B cell (primary cell): ENCODE measurements around the gene EXOC7. TPM values are rescaled to one million over a fixed set of nuclear protein-coding genes. Genes with fewer than 3 reads are reported as not detected.

ENCODE experiments used
- ATAC-seq: fragments of 200-7000 bp; cut with Tn5 transposase; one replicate; pipeline ENCODE4 v1.10.0; 2021; ENCODE audit warnings: low read depth, mild to moderate bottlenecking, moderate number of reproducible peaks, moderate library complexity
- CTCF ChIA-PET: fragments of 350-600 bp; sonication (Branson Sonifier 250); formaldehyde crosslinking; loops from one replicate; lab custom pipeline; 2021; ENCODE audit warnings: antibody characterized with exemption, inconsistent platforms; lab: Charles Lee
- POLR2A ChIA-PET: fragments of 350-600 bp; sonication (Branson Sonifier 250); formaldehyde crosslinking; loops from one replicate; lab custom pipeline; 2021; ENCODE audit warnings: antibody characterized with exemption; lab: Charles Lee
- DNase-seq: peaks from one replicate; pipeline ENCODE4 v3.0.0; 2013
- H2AFZ ChIP-seq: 2 replicates; pipeline ENCODE4 v1.6.1; 2012; ENCODE audit warnings: mild to moderate bottlenecking, low read depth, low read length; ENCODE audit not compliant: insufficient read depth, poor library complexity, severe bottlenecking
- H3K27ac ChIP-seq, 2 donors: 1 replicate in 1 of 2; 2 replicates in 1 of 2; pipeline ENCODE4 v1.5.1; 2012 to 2013; ENCODE audit warnings: low read length in 2 of 2, mild to moderate bottlenecking in 2 of 2, moderate library complexity in 1 of 2
- H3K27me3 ChIP-seq, 4 experiments: fragments of 200-600 bp in 1 of 4; sonication (generic) in 1 of 4; replicated peaks in 1 of 4; 1 replicate in 2 of 4; 2 replicates in 2 of 4; pipeline versions ENCODE4 v1.6.1 to v1.7.0; 2013 to 2016; ENCODE audit warnings: low read length in 3 of 4, mild to moderate bottlenecking in 2 of 4, mixed read lengths in 1 of 4, moderate library complexity in 1 of 4; ENCODE audit not compliant: insufficient read depth in 4 of 4, control insufficient read depth in 3 of 4; ENCODE audit errors: control extremely low read depth in 1 of 4
- H3K36me3 ChIP-seq, 2 experiments: replicated peaks in 1 of 2; 1 replicate in 1 of 2; 2 replicates in 1 of 2; pipeline versions ENCODE4 v1.6.1 to v1.7.1; 2013; ENCODE audit warnings: low read length in 1 of 2; ENCODE audit not compliant: insufficient read depth in 2 of 2, control insufficient read depth in 1 of 2; ENCODE audit errors: control extremely low read depth in 1 of 2, extremely low read depth in 1 of 2
- H3K4me1 ChIP-seq, 2 donors: fragments of 200-600 bp in 1 of 2; sonication (generic) in 1 of 2; 1 replicate in 1 of 2; 2 replicates in 1 of 2; pipeline versions ENCODE4 v1.5.1 to v1.6.1; 2013 to 2017; ENCODE audit warnings: low read length in 2 of 2; ENCODE audit not compliant: control insufficient read depth in 2 of 2, insufficient read depth in 2 of 2
- H3K4me2 ChIP-seq: replicated peaks from 2 replicates; pipeline ENCODE3; 2012; ENCODE audit warnings: mild to moderate bottlenecking, low read depth, low read length; ENCODE audit not compliant: poor library complexity, severe bottlenecking
- H3K4me3 ChIP-seq, 5 experiments: fragments of 200-600 bp in 1 of 5; sonication (generic) in 1 of 5; 1 replicate in 3 of 5; 2 replicates in 2 of 5; pipeline versions ENCODE4 v1.5.1 to v1.7.0; 2011 to 2016; ENCODE audit warnings: low read length in 4 of 5, mild to moderate bottlenecking in 4 of 5, low read depth in 2 of 5, control low read depth in 1 of 5, moderate library complexity in 1 of 5; ENCODE audit not compliant: insufficient read depth in 1 of 5; ENCODE audit errors: control extremely low read depth in 1 of 5, extremely low read depth in 1 of 5
- H3K79me2 ChIP-seq: fragments of 200-600 bp; sonication (generic); one replicate; pipeline ENCODE4 v1.6.0; 2016; ENCODE audit warnings: low read length; ENCODE audit not compliant: control insufficient read depth, insufficient read depth
- H3K9ac ChIP-seq: fragments of 200-600 bp; sonication (generic); 2 replicates; pipeline ENCODE4 v1.6.1; 2017; ENCODE audit warnings: mild to moderate bottlenecking, low read length, moderate library complexity
- H3K9me3 ChIP-seq, 3 donors: one replicate each; pipeline versions ENCODE4 v1.6.1 to v1.7.1; 2013; ENCODE audit warnings: low read length in 2 of 3; ENCODE audit not compliant: control insufficient read depth in 2 of 3, insufficient read depth in 1 of 3; ENCODE audit errors: control extremely low read depth in 1 of 3
- H4K20me1 ChIP-seq: 2 replicates; pipeline ENCODE4 v1.6.0; 2012; ENCODE audit warnings: mild to moderate bottlenecking, low read length; ENCODE audit not compliant: insufficient read depth, control insufficient read depth, poor library complexity, severe bottlenecking
- H3K27ac Mint-ChIP-seq: one replicate; pipeline ENCODE4 v1.8.0; 2021; ENCODE audit warnings: mixed read lengths
- H3K27me3 Mint-ChIP-seq: one replicate; pipeline ENCODE4 v1.8.0; 2021; ENCODE audit warnings: mixed read lengths
- H3K4me1 Mint-ChIP-seq: one replicate; pipeline ENCODE4 v1.8.0; 2021; ENCODE audit warnings: mixed read lengths
- H3K4me3 Mint-ChIP-seq: one replicate; pipeline ENCODE4 v1.8.0; 2021; ENCODE audit warnings: mixed read lengths
- H3K9me3 Mint-ChIP-seq: one replicate; pipeline ENCODE4 v1.8.0; 2022; ENCODE audit warnings: mixed read lengths; ENCODE audit not compliant: insufficient read depth
- EZH2 ChIP-seq: IDR thresholded peaks from 2 replicates; pipeline ENCODE4 v1.6.1; 2012; ENCODE audit warnings: borderline replicate concordance, low read depth, mild to moderate bottlenecking, moderate library complexity, low read length; ENCODE audit not compliant: insufficient read depth, poor library complexity, severe bottlenecking
- WGBS: methylation state at CpG from one replicate; pipeline ENCODE4 v1.1.5; 2013; ENCODE audit warnings: missing lambda C conversion rate; ENCODE audit not compliant: insufficient coverage; 5-methylcytosine and 5-hydroxymethylcytosine counted together
- intact Hi-C: fragments of 100-400 bp; cut with micrococcal nuclease; formaldehyde crosslinking; loops from one replicate; pipeline ENCODE4 v1.10.0; 2022
- polyA plus RNA-seq: library from polyadenylated mRNA; depleted of rRNA; stranded (reverse); fragments of >200 nt; gene quantifications from 2 replicates; pipeline ENCODE4 v1.2.3, GENCODE V29; 2012
- total RNA-seq, 2 donors: library from RNA; stranded (reverse); fragments of 120-200 nt in 1 of 2; gene quantifications; 1 replicate in 1 of 2; 2 replicates in 1 of 2; pipeline versions ENCODE4 v1.2.3 to v1.2.4, GENCODE V29; 2013 to 2022
- TF ChIP-seq, protein P1 (sequence below): fragments of 200-600 bp; IDR thresholded peaks from one replicate; pipeline ENCODE4 v1.8.0; 2022; ENCODE audit warnings: antibody characterized with exemption, mild to moderate bottlenecking

Gene EXOC7
- total and polyA plus RNA-seq, 2 donors (not counting 1 experiment from before 2014, with no cell fraction given): 105 to 194 TPM

DNA sequence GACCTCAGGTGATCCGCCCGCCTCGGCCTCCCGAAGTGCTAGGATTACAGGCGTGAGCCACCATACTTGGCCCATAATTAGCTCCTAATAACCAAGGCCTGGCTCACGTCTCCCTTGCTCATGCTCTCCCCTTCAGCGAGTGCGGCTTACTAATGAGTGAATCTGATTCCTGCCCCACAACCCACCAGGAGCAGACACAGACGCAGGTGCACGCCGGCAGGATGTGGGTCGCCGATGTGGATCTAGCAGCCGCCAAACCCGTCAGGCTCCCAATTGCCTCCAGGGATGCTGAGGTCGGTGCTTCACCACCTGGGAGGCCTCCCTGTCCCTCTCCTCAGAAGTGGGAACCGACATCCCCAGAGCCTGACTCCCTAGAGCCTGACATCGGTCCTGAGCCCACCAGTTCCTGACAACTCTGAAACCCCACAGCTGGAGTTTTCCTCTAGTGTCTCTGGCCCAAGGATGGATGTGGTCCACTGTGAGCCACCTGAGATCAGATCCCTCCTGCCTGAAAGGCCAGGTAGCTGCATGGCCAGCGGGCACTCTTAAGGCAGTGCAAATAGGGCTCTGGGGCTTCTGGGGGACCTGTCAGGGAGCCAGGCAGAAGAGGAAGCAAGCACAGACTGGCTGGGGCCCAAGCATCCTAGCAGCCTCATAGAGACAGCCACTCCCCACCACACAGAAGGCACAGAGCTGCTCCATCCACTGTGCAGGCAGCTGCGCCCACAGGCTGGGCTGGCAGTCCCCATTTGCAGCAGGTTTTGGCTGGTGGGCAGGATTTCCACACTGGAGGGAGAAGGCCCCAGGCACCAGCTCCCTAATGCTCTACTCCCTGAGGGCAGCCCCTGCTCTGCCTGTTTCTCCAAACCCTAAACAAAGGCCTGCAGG lies 10.8 kb downstream of the EXOC7 start:
- Mint-ChIP-seq H3K27me3 (no peaks in the 10 kb centered on the region), H3K9me3 (no peaks in the 10 kb centered on the region)

More for the DNA sequence above, 10.8 kb downstream of the EXOC7 start:
- Mint-ChIP-seq H3K4me1 (no peaks in the 10 kb centered on the region), H3K27ac (no peak overlapping the region), H3K4me3 (no peak overlapping the region)
- Histone ChIP-seq H3K4me3 (no peak overlapping the region), H3K36me3 (peaks cover 2 to 85% of the 10 kb centered on the region in 2 experiments), H3K4me2 (no peak overlapping the region), H3K27ac (no peak overlapping the region), H4K20me1 (peaks cover 21% of the 10 kb centered on the region), H3K27me3 (no peaks in the 10 kb centered on the region), H3K79me2 (peaks cover 23% of the 10 kb centered on the region), H3K4me1 (no peaks in the 10 kb centered on the region), H3K9ac (no peak overlapping the region), H2AFZ (no peak overlapping the region), H3K9me3 (peaks cover 0 to 3% (median 0%) of the 10 kb centered on the region in 3 donors)
- POLR2A ChIA-PET: interaction anchor here (0.7 kb wide), 1 partner anchor 13 kb away, joined by 4 read pairs; no protein-coding TSS in a partner anchor
- TF ChIP-seq, protein P1, sequence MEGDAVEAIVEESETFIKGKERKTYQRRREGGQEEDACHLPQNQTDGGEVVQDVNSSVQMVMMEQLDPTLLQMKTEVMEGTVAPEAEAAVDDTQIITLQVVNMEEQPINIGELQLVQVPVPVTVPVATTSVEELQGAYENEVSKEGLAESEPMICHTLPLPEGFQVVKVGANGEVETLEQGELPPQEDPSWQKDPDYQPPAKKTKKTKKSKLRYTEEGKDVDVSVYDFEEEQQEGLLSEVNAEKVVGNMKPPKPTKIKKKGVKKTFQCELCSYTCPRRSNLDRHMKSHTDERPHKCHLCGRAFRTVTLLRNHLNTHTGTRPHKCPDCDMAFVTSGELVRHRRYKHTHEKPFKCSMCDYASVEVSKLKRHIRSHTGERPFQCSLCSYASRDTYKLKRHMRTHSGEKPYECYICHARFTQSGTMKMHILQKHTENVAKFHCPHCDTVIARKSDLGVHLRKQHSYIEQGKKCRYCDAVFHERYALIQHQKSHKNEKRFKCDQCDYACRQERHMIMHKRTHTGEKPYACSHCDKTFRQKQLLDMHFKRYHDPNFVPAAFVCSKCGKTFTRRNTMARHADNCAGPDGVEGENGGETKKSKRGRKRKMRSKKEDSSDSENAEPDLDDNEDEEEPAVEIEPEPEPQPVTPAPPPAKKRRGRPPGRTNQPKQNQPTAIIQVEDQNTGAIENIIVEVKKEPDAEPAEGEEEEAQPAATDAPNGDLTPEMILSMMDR: no peak
- no peak for TF ChIP-seq EZH2
- intact Hi-C loops: no loop called here
- CTCF ChIA-PET: interaction anchor here (0.7 to 0.9 kb wide), 2 partner anchors 26 to 319 kb away, joined by 3 read pairs; no protein-coding TSS in a partner anchor
- 92% methylated on average over 20 of the region's 20 CpGs for WGBS
- ATAC-seq: no peak
- no peak for DNase-seq
